GM12878 (cell line): ENCODE data around the gene ADRA2B. TPM values are rescaled to one million over a fixed set of nuclear protein-coding genes. Genes with fewer than 3 reads are reported as not detected.

Experiments used
- ATAC-seq: fragments of 200-7000 bp; cut with Tn5 transposase; 3 replicates; pipeline ENCODE4 v1.9.1; 2020; ENCODE audit warnings: mild to moderate bottlenecking, moderate library complexity
- BruUV-seq: library from RNA; stranded (reverse); fragments of 400-500 nt; replicated peaks from 2 replicates; lab custom pipeline; 2021; lab: Mats Ljungman, UMichigan
- CTCF ChIA-PET: fragments of 300-600 bp; sonication (Branson Sonifier 250); formaldehyde crosslinking; extraction: SDS; loops from one replicate; lab custom pipeline; 2021; ENCODE audit warnings: inconsistent platforms; lab: Yijun Ruan, JAX
- POLR2A ChIA-PET: fragments of 350-600 bp; formaldehyde crosslinking; extraction: SDS; loops from one replicate; lab custom pipeline; 2021; ENCODE audit warnings: inconsistent platforms; lab: Charles Lee
- RAD21 ChIA-PET: fragments of 300-600 bp; sonication (Branson Sonifier 250); formaldehyde crosslinking; loops from one replicate; lab custom pipeline; 2023; ENCODE audit warnings: antibody characterized with exemption; ENCODE audit not compliant: unreplicated experiment; lab: Charles Lee
- SMC1A ChIA-PET: fragments of 300-600 bp; sonication (Branson Sonifier 250); formaldehyde crosslinking; loops from one replicate; lab custom pipeline; 2023; ENCODE audit not compliant: unreplicated experiment, uncharacterized antibody; lab: Charles Lee
- DNase-seq: peaks from one replicate; pipeline ENCODE4 v3.0.0-alpha.2; 2011; ENCODE audit warnings: low read depth, low spot score
- FAIRE-seq: peaks from 3 replicates; lab custom pipeline; 2011; peaks lifted over from hg19 to GRCh38; lab: Jason Lieb, UNC
- H2AFZ ChIP-seq: 2 replicates; pipeline ENCODE4 v1.6.0; 2011; ENCODE audit warnings: low read depth, low read length, control low read depth; ENCODE audit not compliant: control insufficient read depth
- H3K27ac ChIP-seq: 2 replicates; pipeline ENCODE4 v1.5.1; 2011; ENCODE audit warnings: control low read depth; ENCODE audit not compliant: control insufficient read depth, insufficient read depth
- H3K27me3 ChIP-seq, 2 experiments: replicated peaks in 1 of 2; 2 replicates each; pipeline versions ENCODE4 v1.6.0 to v1.6.1; 2011; ENCODE audit warnings: low read length in 1 of 2; ENCODE audit not compliant: control insufficient read depth in 2 of 2, insufficient read depth in 2 of 2
- H3K36me3 ChIP-seq, 2 experiments: 2 replicates each; pipeline ENCODE4 v1.5.1; 2011; ENCODE audit warnings: low read length in 1 of 2; ENCODE audit not compliant: control insufficient read depth in 2 of 2, insufficient read depth in 2 of 2
- H3K4me1 ChIP-seq: 2 replicates; pipeline ENCODE4 v1.6.1; 2011; ENCODE audit warnings: mild to moderate bottlenecking, low read length, moderate library complexity, mixed read lengths; ENCODE audit not compliant: control insufficient read depth, insufficient read depth
- H3K4me2 ChIP-seq: 2 replicates; pipeline ENCODE4 v1.6.0; 2011; ENCODE audit warnings: control low read depth; ENCODE audit not compliant: control insufficient read depth, insufficient read depth
- H3K4me3 ChIP-seq: fragments of 200-600 bp; sonication (generic); 2 replicates; pipeline ENCODE4 v1.5.1; 2016
- H3K79me2 ChIP-seq: 2 replicates; pipeline ENCODE4 v1.6.0; 2011; ENCODE audit warnings: low read length; ENCODE audit not compliant: control insufficient read depth, insufficient read depth
- H3K9ac ChIP-seq: 2 replicates; pipeline ENCODE4 v1.8.0; 2011; ENCODE audit warnings: low read length, control low read depth, mixed read lengths; ENCODE audit not compliant: control insufficient read depth, insufficient read depth
- H3K9me3 ChIP-seq: replicated peaks from 3 replicates; pipeline ENCODE4 v1.5.1; 2011; ENCODE audit warnings: mild to moderate bottlenecking, low read length; ENCODE audit not compliant: control insufficient read depth, insufficient read depth
- H4K20me1 ChIP-seq: 2 replicates; pipeline ENCODE4 v1.6.0; 2011; ENCODE audit not compliant: control insufficient read depth, insufficient read depth
- ASH2L ChIP-seq: fragments of 300-600, 200-600 bp; sonication (generic); IDR thresholded peaks from 2 replicates; pipeline ENCODE4 v1.6.1; 2017; ENCODE audit warnings: low read depth, mild to moderate bottlenecking, borderline replicate concordance
- EZH2 ChIP-seq: IDR thresholded peaks from 2 replicates; pipeline ENCODE4 v1.6.1; 2012; ENCODE audit warnings: low read depth, mild to moderate bottlenecking, control low read depth, inconsistent platforms, low read length, borderline replicate concordance; ENCODE audit not compliant: control insufficient read depth
- MTA3 ChIP-seq: IDR thresholded peaks from 2 replicates; pipeline ENCODE4 v1.6.1; 2012; ENCODE audit warnings: low read length, inconsistent platforms, borderline replicate concordance
- SREBF1 ChIP-seq: IDR thresholded peaks from 2 replicates; pipeline ENCODE4 v1.6.1; 2012; ENCODE audit warnings: mild to moderate bottlenecking, low read length
- WGBS: methylation state at CpG from one replicate; pipeline ENCODE4 v1.1.6; 2016; ENCODE audit warnings: low lambda C conversion rate; ENCODE audit not compliant: insufficient replicate concordance, insufficient coverage; ENCODE audit errors: missing lambda C conversion rate; 5-methylcytosine and 5-hydroxymethylcytosine counted together
- in situ Hi-C: fragments of 300-500 bp; cut with MboI; formaldehyde crosslinking; loops from 9 replicates; pipeline ENCODE4 v1.14.3; 2018; ENCODE audit warnings: mixed read lengths
- intact Hi-C: fragments of 100-400 bp; cut with micrococcal nuclease; formaldehyde crosslinking; loops from one replicate; pipeline ENCODE4 v1.14.2; 2022; ENCODE audit not compliant: unreplicated experiment
- polyA plus RNA-seq, 11 experiments: library from polyadenylated mRNA; depleted of rRNA in 4 of 11; unstranded in 6 of 11; stranded (reverse) in 5 of 11; fragments of >200 nt; fragmentation: Nextera tagmentation in 4 of 11; fragmentation: Illumina TruSeq in 1 of 11; extraction: Ambion mirVana in 4 of 11; extraction: Trizol in 1 of 11; gene quantifications; 1 replicate in 1 of 11; 2 replicates in 10 of 11; pipeline versions ENCODE4 v1.2.1 to v1.2.3, GENCODE V29; 2011 to 2016; ENCODE audit warnings: inconsistent platforms in 2 of 11, missing spikeins in 2 of 11, low read depth in 1 of 11
- total RNA-seq, 4 experiments: library from RNA; depleted of rRNA in 3 of 4; stranded (reverse); fragments of >200 nt in 3 of 4; fragmentation: Illumina TruSeq in 1 of 4; extraction: Trizol in 1 of 4; gene quantifications; 2 replicates each; pipeline versions ENCODE4 v1.2.1 to v1.2.3, GENCODE V29; 2013 to 2021
- TF ChIP-seq, protein P1 (sequence below): IDR thresholded peaks from 2 replicates; pipeline ENCODE4 v1.6.1; 2011; ENCODE audit warnings: borderline replicate concordance, low read depth, mild to moderate bottlenecking, moderate library complexity, mixed read lengths, low read length; ENCODE audit not compliant: insufficient read depth; ENCODE audit errors: extremely low read length
- TF ChIP-seq, protein P2 (sequence below): fragments of 450-650 bp; IDR thresholded peaks from 2 replicates; pipeline ENCODE4 v1.6.1; 2017; ENCODE audit warnings: low read depth, mild to moderate bottlenecking, moderate library complexity

ADRA2B gene
- total and polyA plus RNA-seq, 10 of the 15 experiments (the other 5 are each of a cell fraction or from before 2014, with no cell fraction given): 0.01 to 0.10 (median 0.04) TPM; not detected in 6

DNA sequence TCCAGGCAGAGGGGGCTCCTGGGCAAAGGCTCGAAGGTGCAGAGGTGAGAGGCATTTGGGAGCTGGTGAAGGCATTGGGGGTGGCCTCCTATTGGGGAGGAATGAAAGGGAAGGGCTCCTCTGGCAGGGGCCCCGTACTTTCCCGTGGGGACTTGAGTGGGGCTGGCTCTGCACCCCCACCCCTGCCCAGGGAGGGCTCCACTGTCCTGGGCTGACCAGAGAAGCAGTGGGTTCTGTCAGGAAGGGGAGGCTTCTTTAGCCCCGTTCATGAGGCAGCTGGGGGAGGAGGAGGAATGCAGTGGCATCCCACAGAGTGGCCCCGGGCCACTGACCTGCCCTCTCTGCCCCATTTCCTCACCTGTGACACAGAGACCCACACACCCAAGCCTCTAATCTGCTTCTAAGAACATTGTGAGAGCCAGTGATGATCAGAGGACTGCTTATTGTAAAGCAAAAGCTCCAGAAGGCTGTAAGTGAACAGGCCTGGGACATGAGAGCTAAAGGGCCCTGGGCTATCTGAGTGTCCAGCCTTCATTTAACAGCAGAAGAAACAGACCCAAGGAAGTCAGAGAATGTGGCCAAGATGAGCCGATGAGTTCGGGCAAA is 43.1 kb downstream of the ADRA2B start:
- in situ Hi-C loops: loop anchor here (10.0 to 25.0 kb wide), 2 partner anchors 58 to 1939 kb away; no protein-coding TSS in a partner anchor
- no peak overlapping the region for H3K4me2 ChIP-seq
- BruUV-seq: no TSS peak
- SMC1A ChIA-PET: no interaction called here
- H3K4me1 ChIP-seq: no peaks in the 10 kb centered on the region
- TF ChIP-seq EZH2: no peak
- no peak for TF ChIP-seq SREBF1
- TF ChIP-seq ASH2L: no peak
- no peak for TF ChIP-seq MTA3
- TF ChIP-seq, protein P1, sequence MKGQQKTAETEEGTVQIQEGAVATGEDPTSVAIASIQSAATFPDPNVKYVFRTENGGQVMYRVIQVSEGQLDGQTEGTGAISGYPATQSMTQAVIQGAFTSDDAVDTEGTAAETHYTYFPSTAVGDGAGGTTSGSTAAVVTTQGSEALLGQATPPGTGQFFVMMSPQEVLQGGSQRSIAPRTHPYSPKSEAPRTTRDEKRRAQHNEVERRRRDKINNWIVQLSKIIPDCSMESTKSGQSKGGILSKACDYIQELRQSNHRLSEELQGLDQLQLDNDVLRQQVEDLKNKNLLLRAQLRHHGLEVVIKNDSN: no peak
- TF ChIP-seq, protein P2, sequence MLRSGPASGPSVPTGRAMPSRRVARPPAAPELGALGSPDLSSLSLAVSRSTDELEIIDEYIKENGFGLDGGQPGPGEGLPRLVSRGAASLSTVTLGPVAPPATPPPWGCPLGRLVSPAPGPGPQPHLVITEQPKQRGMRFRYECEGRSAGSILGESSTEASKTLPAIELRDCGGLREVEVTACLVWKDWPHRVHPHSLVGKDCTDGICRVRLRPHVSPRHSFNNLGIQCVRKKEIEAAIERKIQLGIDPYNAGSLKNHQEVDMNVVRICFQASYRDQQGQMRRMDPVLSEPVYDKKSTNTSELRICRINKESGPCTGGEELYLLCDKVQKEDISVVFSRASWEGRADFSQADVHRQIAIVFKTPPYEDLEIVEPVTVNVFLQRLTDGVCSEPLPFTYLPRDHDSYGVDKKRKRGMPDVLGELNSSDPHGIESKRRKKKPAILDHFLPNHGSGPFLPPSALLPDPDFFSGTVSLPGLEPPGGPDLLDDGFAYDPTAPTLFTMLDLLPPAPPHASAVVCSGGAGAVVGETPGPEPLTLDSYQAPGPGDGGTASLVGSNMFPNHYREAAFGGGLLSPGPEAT: no peak
- no peak for DNase-seq
- H3K27ac ChIP-seq: no peak overlapping the region
- FAIRE-seq: no peak
- RAD21 ChIA-PET: no interaction called here
- WGBS: 35% methylated on average over 7 of the region's 7 CpGs
- H3K27me3 ChIP-seq: no peaks in the 10 kb centered on the region; a peak in 1 of 4 replicates
- H3K4me3 ChIP-seq: no peak overlapping the region
- ATAC-seq: no peak
- no peaks in the 10 kb centered on the region; the same call in 1 of the 3 replicates for H3K9me3 ChIP-seq
- POLR2A ChIA-PET: no interaction called here
- H2AFZ ChIP-seq: no peak overlapping the region
- H3K79me2 ChIP-seq: no peaks in the 10 kb centered on the region
- CTCF ChIA-PET: no interaction called here
- no peaks in the 10 kb centered on the region for H3K36me3 ChIP-seq
- H4K20me1 ChIP-seq: no peaks in the 10 kb centered on the region
- intact Hi-C loops: no loop called here
- H3K9ac ChIP-seq: no peak overlapping the region
